Retinal pigment epithelial cell (primary cell): ENCODE measurements around the gene GTSF1L.

Source experiments
- DNase-seq: peaks from one replicate; pipeline ENCODE4 v3.0.0-alpha.2; 2010; ENCODE audit warnings: low read depth
- H3K4me3 ChIP-seq: 2 replicates; pipeline ENCODE4 v1.5.1; 2011; ENCODE audit warnings: mild to moderate bottlenecking, low read length, control low read depth, moderate library complexity
- TF ChIP-seq, protein P1 (sequence below): conservative IDR thresholded peaks from 2 replicates; pipeline ENCODE4 v1.5.1; 2011; ENCODE audit warnings: low read depth, low read length, control low read depth, inconsistent platforms

Gene GTSF1L

DNA sequence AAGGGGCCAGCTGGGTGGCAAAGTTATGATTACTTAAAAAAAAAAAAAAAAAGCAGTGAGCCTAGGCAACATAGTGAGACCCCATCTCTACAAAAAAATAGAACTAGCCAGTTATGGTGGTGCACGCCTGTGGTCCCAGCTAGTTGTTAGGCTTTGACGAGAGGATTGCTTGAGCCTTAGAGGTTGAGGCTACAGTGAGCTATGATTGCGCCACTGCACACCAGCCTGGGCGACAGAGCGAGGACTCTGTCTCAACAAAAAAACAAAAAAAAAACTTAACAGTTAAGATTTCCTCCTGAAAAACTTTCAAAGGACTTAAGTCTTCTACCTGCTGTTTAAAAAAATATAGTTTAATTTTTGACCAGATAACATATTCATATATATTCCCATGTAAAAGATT lies 2.4 kb downstream of the GTSF1L start:
- no peak for DNase-seq
- H3K4me3 ChIP-seq: no peak overlapping the region
- TF ChIP-seq, protein P1, sequence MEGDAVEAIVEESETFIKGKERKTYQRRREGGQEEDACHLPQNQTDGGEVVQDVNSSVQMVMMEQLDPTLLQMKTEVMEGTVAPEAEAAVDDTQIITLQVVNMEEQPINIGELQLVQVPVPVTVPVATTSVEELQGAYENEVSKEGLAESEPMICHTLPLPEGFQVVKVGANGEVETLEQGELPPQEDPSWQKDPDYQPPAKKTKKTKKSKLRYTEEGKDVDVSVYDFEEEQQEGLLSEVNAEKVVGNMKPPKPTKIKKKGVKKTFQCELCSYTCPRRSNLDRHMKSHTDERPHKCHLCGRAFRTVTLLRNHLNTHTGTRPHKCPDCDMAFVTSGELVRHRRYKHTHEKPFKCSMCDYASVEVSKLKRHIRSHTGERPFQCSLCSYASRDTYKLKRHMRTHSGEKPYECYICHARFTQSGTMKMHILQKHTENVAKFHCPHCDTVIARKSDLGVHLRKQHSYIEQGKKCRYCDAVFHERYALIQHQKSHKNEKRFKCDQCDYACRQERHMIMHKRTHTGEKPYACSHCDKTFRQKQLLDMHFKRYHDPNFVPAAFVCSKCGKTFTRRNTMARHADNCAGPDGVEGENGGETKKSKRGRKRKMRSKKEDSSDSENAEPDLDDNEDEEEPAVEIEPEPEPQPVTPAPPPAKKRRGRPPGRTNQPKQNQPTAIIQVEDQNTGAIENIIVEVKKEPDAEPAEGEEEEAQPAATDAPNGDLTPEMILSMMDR: no peak

DNA sequence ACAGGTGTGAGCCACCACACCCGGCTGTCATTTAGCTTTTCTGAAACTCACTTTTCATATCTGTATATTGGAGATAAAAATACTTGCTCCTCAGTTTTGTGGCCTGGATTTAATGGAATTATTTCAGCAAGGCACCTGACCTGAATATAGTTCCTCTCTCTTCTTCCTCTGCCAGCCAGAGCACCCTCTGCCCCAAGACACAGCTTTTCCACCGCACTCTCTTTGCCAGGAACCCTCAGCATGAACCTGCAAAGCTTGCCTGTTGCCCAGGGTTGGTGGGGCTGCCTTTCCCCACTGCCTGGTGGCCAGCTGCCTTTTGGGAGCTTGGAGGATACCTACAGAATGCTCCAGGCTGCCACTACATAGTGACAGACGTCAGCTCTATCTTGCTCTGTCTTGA lies 3.1 kb downstream of the GTSF1L start:
- TF ChIP-seq, protein P1: no peak

GRCh38 chr20:43723186-43723585 lies 3.6 kb downstream of the GTSF1L start:
- TF ChIP-seq, protein P1: no peak

More for the DNA sequence above, 3.1 kb downstream of the GTSF1L start:
- DNase-seq: no peak
- no peak overlapping the region for H3K4me3 ChIP-seq

GRCh38 chr20:43722153-43722505 lies 4.7 kb downstream of the GTSF1L start:
- no peak for DNase-seq
- TF ChIP-seq, protein P1: no peak
- no peak overlapping the region for H3K4me3 ChIP-seq

More at GRCh38 chr20:43723186-43723585, 3.6 kb downstream of the GTSF1L start:
- no peak for DNase-seq
- no peak overlapping the region for H3K4me3 ChIP-seq

DNA sequence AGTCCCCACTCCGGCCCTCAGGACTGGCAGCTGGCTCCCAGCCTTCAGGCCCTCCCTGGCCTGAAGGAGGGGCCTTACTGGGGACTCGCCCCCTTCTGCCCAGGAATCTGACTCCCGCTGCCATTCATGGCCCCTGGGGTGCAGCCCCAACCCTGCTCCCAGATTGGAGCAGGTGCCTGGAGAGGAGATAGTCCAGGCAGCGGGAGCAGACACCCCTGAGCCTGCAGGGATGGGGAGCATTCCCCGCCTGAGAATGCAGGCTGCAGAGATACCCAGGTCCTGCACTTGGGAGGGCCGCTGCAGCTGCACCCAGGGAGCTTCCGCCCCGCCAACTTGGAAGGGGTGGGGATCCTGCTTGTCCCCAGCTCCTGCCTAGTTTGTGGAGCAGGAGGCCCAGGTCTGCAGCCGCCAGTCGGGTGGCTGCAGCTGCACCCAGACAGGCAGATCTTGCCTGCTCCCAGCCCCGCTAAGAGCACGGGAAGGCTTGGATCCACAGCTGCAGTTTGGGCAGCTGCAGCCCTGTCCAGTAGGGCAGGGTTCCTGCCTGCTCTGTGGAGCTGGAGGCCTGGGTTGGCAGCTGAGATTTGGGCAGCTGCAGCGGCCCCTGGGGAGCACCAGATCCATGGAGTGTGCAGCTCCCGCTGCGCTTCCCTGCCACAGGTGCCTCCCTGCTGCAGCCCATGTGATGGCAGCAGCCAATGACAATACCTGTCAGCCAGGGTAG lies 5.2 kb downstream of the GTSF1L start:
- no peak for DNase-seq
- H3K4me3 ChIP-seq: no peak overlapping the region
- TF ChIP-seq, protein P1: no peak

DNA sequence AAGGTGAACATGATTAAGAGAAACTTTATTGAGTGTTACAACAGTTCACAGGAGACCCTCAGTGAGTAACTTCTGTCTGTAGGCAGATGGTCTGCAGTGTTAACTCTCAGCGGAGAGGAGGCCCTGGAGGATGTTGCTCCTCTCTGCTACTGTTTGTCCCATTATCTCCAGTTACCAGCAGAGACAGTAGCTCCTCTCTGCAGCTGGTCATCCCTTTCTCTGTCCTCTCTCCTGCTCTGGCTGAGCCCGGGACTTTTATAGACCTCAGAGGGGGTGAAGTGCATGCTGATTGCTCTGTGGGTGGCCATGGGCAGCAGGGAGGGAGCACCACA lies 5.7 kb downstream of the GTSF1L start:
- DNase-seq: no peak
- H3K4me3 ChIP-seq: no peak overlapping the region
- TF ChIP-seq, protein P1: no peak

GRCh38 chr20:43720007-43720406 lies 6.8 kb downstream of the GTSF1L start:
- DNase-seq: no peak
- TF ChIP-seq, protein P1: no peak
- H3K4me3 ChIP-seq: no peak overlapping the region
